AG09309 (cell line): ENCODE measurements around the gene RORB.

Source experiments
- DNase-seq: peaks from one replicate; pipeline ENCODE4 v3.0.0-alpha.2; 2010; ENCODE audit warnings: low read depth
- H3K4me3 ChIP-seq: 2 replicates; pipeline ENCODE4 v1.5.1; 2011; ENCODE audit warnings: mild to moderate bottlenecking, low read depth, low read length, moderate library complexity; ENCODE audit not compliant: control insufficient read depth
- CTCF ChIP-seq: IDR thresholded peaks from 2 replicates; pipeline ENCODE4 v1.5.1; 2011; ENCODE audit warnings: mild to moderate bottlenecking, low read depth, low read length, inconsistent platforms; ENCODE audit not compliant: insufficient read depth, control insufficient read depth; ENCODE audit errors: missing control alignments

RORB gene

GRCh38 chr9:74551266-74551665 is 54.1 kb downstream of the RORB start:
- DNase-seq = no peak
- no peak overlapping the region for H3K4me3 ChIP-seq
- no peak for TF ChIP-seq CTCF

GRCh38 chr9:74554751-74555419 is 57.8 kb downstream of the RORB start:
- no peak overlapping the region for H3K4me3 ChIP-seq
- DNase-seq = no peak
- no peak for TF ChIP-seq CTCF

- H3K4me3 ChIP-seq = no peak overlapping the region
- DNase-seq = no peak
- TF ChIP-seq CTCF = no peak
Observed at GRCh38 chr9:74555565-74555964, 58.4 kb downstream of the RORB start.

- no peak for TF ChIP-seq CTCF
- no peak for DNase-seq
- H3K4me3 ChIP-seq = no peak overlapping the region
Observed at GRCh38 chr9:74556685-74557084, 59.5 kb downstream of the RORB start.

- TF ChIP-seq CTCF = no peak
- no peak overlapping the region for H3K4me3 ChIP-seq
- DNase-seq = no peak
Observed at GRCh38 chr9:74557571-74557970, 60.4 kb downstream of the RORB start.

GRCh38 chr9:74562611-74563010 is 65.5 kb downstream of the RORB start:
- DNase-seq = no peak
- no peak for TF ChIP-seq CTCF
- no peak overlapping the region for H3K4me3 ChIP-seq
